HepG2 (cell line): ENCODE data around the gene IGLL1. TPM values are rescaled to one million over a fixed set of nuclear protein-coding genes. Genes with fewer than 3 reads are reported as not detected.
"Not testable (repeated sequence)": the region's sequence is repeated elsewhere in the genome, so short reads cannot be mapped to it uniquely, and the experiment has no call there.

ENCODE experiments used
- ARNT2 ChIP-seq: sonication (generic); formaldehyde crosslinking; IDR thresholded peaks from 2 replicates; pipeline ENCODE4 v1.8.0; 2022; ENCODE audit warnings: mild to moderate bottlenecking, low read depth, missing genetic modification reagents, moderate library complexity
- BCL6 ChIP-seq: IDR thresholded peaks from 2 replicates; pipeline ENCODE4 v1.6.1; 2016; ENCODE audit warnings: missing genetic modification reagents, missing compliant biosample characterization
- BRCA1 ChIP-seq: sonication (generic); formaldehyde crosslinking; IDR thresholded peaks from 2 replicates; pipeline ENCODE4 v1.4.0; 2020; ENCODE audit warnings: missing genetic modification reagents
- BRF2 ChIP-seq: sonication (generic); formaldehyde crosslinking; IDR thresholded peaks from 2 replicates; pipeline ENCODE4 v1.8.1; 2022; ENCODE audit warnings: mild to moderate bottlenecking, missing genetic modification reagents
- CREM ChIP-seq, 2 experiments: sonication (generic) in 1 of 2; formaldehyde crosslinking in 1 of 2; IDR thresholded peaks; 2 replicates each; pipeline versions ENCODE4 v1.4.0 to v1.6.1; 2016 to 2020; ENCODE audit warnings: antibody characterized with exemption in 1 of 2, mild to moderate bottlenecking in 1 of 2, missing genetic modification reagents in 1 of 2
- GATAD2A ChIP-seq: IDR thresholded peaks from 2 replicates; pipeline ENCODE4 v1.6.1; 2016
- HNF1B ChIP-seq: sonication (generic); formaldehyde crosslinking; IDR thresholded peaks from 2 replicates; pipeline ENCODE4 v1.5.1; 2020; ENCODE audit warnings: mild to moderate bottlenecking, moderate library complexity, missing genetic modification reagents
- HNF4A ChIP-seq: sonication (generic); formaldehyde crosslinking; IDR thresholded peaks from 2 replicates; pipeline ENCODE4 v1.4.0; 2020; ENCODE audit warnings: missing genetic modification reagents
- HOXA3 ChIP-seq: sonication (generic); formaldehyde crosslinking; IDR thresholded peaks from 2 replicates; pipeline ENCODE4 v1.5.0; 2020; ENCODE audit warnings: missing genetic modification reagents
- IRF2 ChIP-seq: IDR thresholded peaks from 2 replicates; pipeline ENCODE4 v1.6.1; 2018; ENCODE audit warnings: missing genetic modification reagents, missing compliant biosample characterization
- MIER3 ChIP-seq: IDR thresholded peaks from 2 replicates; pipeline ENCODE4 v1.6.1; 2016; ENCODE audit warnings: missing compliant biosample characterization, borderline replicate concordance
- NR2F6 ChIP-seq, 2 experiments: IDR thresholded peaks; 2 replicates each; pipeline ENCODE4 v1.6.1; 2016; ENCODE audit warnings: antibody characterized with exemption in 1 of 2, mild to moderate bottlenecking in 1 of 2
- RARA ChIP-seq: IDR thresholded peaks from 2 replicates; pipeline ENCODE4 v1.6.1; 2016; ENCODE audit warnings: missing genetic modification reagents, missing compliant biosample characterization
- RXRB ChIP-seq: IDR thresholded peaks from 2 replicates; pipeline ENCODE4 v1.6.1; 2016; ENCODE audit warnings: borderline replicate concordance, missing genetic modification reagents, missing compliant biosample characterization
- SIX1 ChIP-seq: sonication (generic); formaldehyde crosslinking; IDR thresholded peaks from 2 replicates; pipeline ENCODE4 v1.4.0; 2020; ENCODE audit warnings: missing genetic modification reagents, borderline replicate concordance
- SIX4 ChIP-seq: sonication (generic); formaldehyde crosslinking; IDR thresholded peaks from 2 replicates; pipeline ENCODE4 v1.4.0; 2020; ENCODE audit warnings: missing genetic modification reagents
- SMAD3 ChIP-seq: sonication (generic); formaldehyde crosslinking; IDR thresholded peaks from 2 replicates; pipeline ENCODE4 v1.4.0; 2020; ENCODE audit warnings: missing genetic modification reagents
- SNAPC2 ChIP-seq: sonication (generic); formaldehyde crosslinking; IDR thresholded peaks from 2 replicates; pipeline ENCODE4 v1.8.1; 2022; ENCODE audit warnings: mild to moderate bottlenecking, missing genetic modification reagents
- SOX5 ChIP-seq: IDR thresholded peaks from 2 replicates; pipeline ENCODE4 v1.6.1; 2016; ENCODE audit warnings: borderline replicate concordance
- SOX6 ChIP-seq, 2 experiments: fragments of 450-650 bp in 1 of 2; sonication (generic) in 1 of 2; formaldehyde crosslinking in 1 of 2; IDR thresholded peaks; 2 replicates each; pipeline versions ENCODE4 v1.4.0 to v1.6.1; 2017 to 2020; ENCODE audit warnings: antibody characterized with exemption in 1 of 2, mild to moderate bottlenecking in 1 of 2, missing genetic modification reagents in 1 of 2
- TCF7 ChIP-seq: sonication (generic); IDR thresholded peaks from 2 replicates; pipeline ENCODE4 v1.6.1; 2016; ENCODE audit warnings: antibody characterized with exemption, low read depth
- ZIK1 ChIP-seq: sonication (generic); formaldehyde crosslinking; IDR thresholded peaks from 2 replicates; pipeline ENCODE4 v1.5.0; 2020; ENCODE audit warnings: mild to moderate bottlenecking, low read depth, missing genetic modification reagents, borderline replicate concordance
- ZMYM4 ChIP-seq: sonication (generic); formaldehyde crosslinking; IDR thresholded peaks from 2 replicates; pipeline ENCODE4 v1.8.1; 2023; ENCODE audit warnings: mild to moderate bottlenecking, missing genetic modification reagents
- ZNF124 ChIP-seq: sonication (generic); formaldehyde crosslinking; IDR thresholded peaks from 2 replicates; pipeline ENCODE4 v1.4.0; 2020; ENCODE audit warnings: missing genetic modification reagents
- ZNF615 ChIP-seq: sonication (generic); formaldehyde crosslinking; IDR thresholded peaks from 2 replicates; pipeline ENCODE4 v1.5.0; 2020; ENCODE audit warnings: mild to moderate bottlenecking, missing genetic modification reagents, borderline replicate concordance
- ZNF772 ChIP-seq: sonication (generic); formaldehyde crosslinking; IDR thresholded peaks from 2 replicates; pipeline ENCODE4 v1.5.0; 2020; ENCODE audit warnings: mild to moderate bottlenecking, missing genetic modification reagents
- ZNF775 ChIP-seq: sonication (generic); formaldehyde crosslinking; IDR thresholded peaks from 2 replicates; pipeline ENCODE4 v1.4.0; 2020; ENCODE audit warnings: missing genetic modification reagents, mild to moderate bottlenecking, moderate library complexity, borderline replicate concordance
- ZNF788 ChIP-seq: sonication (generic); formaldehyde crosslinking; IDR thresholded peaks from 2 replicates; pipeline ENCODE4 v1.5.0; 2020; ENCODE audit warnings: mild to moderate bottlenecking, missing genetic modification reagents, borderline replicate concordance
- polyA plus RNA-seq, 8 experiments: library from polyadenylated mRNA; depleted of rRNA in 3 of 8; stranded (reverse) in 7 of 8; unstranded in 1 of 8; fragments of >200 nt; fragmentation: Illumina TruSeq in 4 of 8; extraction: Trizol in 4 of 8; gene quantifications; 2 replicates each; pipeline versions ENCODE4 v1.2.1 to v1.2.3, GENCODE V29; 2011 to 2016; ENCODE audit warnings: low read depth in 4 of 8, missing spikeins in 1 of 8, mixed read lengths in 1 of 8; ENCODE audit not compliant: insufficient read depth in 1 of 8
- total RNA-seq, 5 experiments: library from RNA; depleted of rRNA; stranded (reverse); fragments of >200 nt; fragmentation: Illumina TruSeq; extraction: Trizol; gene quantifications; 2 replicates each; pipeline ENCODE4 v1.2.3, GENCODE V29; 2016; ENCODE audit warnings: low read depth in 1 of 5

The IGLL1 gene
- total and polyA plus RNA-seq, 2 of the 13 experiments (the other 11 are each of a cell fraction or from before 2014, with no cell fraction given) = not detected

- TF ChIP-seq BRF2 (0 out of 2 replicates have a peak, but pooled peaks have one; percentile 26), SMAD3 (peak; percentile 59; the same call in 1 of the 2 replicates), TCF7 (peak; percentile 48; the same call in 1 of the 2 replicates), ZMYM4 (CRISPR knock-in tag) (peak; percentile 53), CREM (IDR thresholded peaks at IDR 0.05) (peak; percentile 49; the same call in 1 of the 2 replicates), ZIK1 (peak; percentile 53; the same call in 1 of the 2 replicates), ZNF772 (CRISPR knock-in tag) (0 out of 2 replicates have a peak, but pooled peaks have one; percentile 30), SIX4 (CRISPR knock-in tag) (peak; percentile 58; the same call in 1 of the 2 replicates), RARA (CRISPR knock-in tag) (peak; percentile 79), HNF1B (CRISPR knock-in tag) (peak; percentile 97), SOX6 (CRISPR knock-in tag; IDR thresholded peaks at IDR 0.05) (peak; percentile 94), NR2F6 (CRISPR knock-in tag; IDR thresholded peaks at IDR 0.05) (peak; percentile 74), MIER3 (peak; percentile 70; the same call in 1 of the 2 replicates), IRF2 (CRISPR knock-in tag) (peak; percentile 59; the same call in 1 of the 2 replicates), HOXA3 (CRISPR knock-in tag) (peak; percentile 84), BCL6 (CRISPR knock-in tag) (peak; percentile 72), ZNF775 (CRISPR knock-in tag) (0 out of 2 replicates have a peak, but pooled peaks have one; percentile 54), ZNF788 (CRISPR knock-in tag) (peak; percentile 17; the same call in 1 of the 2 replicates), SNAPC2 (0 out of 2 replicates have a peak, but pooled peaks have one; percentile 59), ARNT2 (CRISPR knock-in tag) (peak; percentile 29; the same call in 1 of the 2 replicates), HNF4A (peak; percentile 36), RXRB (CRISPR knock-in tag) (peak; percentile 61; the same call in 1 of the 2 replicates), SIX1 (CRISPR knock-in tag) (peak; percentile 71; the same call in 1 of the 2 replicates), GATAD2A (CRISPR knock-in tag) (peak; percentile 94), SOX5 (CRISPR knock-in tag) (peak; percentile 97), BRCA1 (CRISPR knock-in tag) (0 out of 2 replicates have a peak, but pooled peaks have one; percentile 44), ZNF124 (0 out of 2 replicates have a peak, but pooled peaks have one; percentile 27), ZNF615 (CRISPR knock-in tag) (peak; percentile 57; the same call in 1 of the 2 replicates)
- TF ChIP-seq CREM (CRISPR knock-in tag; IDR thresholded peaks at IDR 0.05); SOX6 (IDR thresholded peaks at IDR 0.05); NR2F6 (IDR thresholded peaks at IDR 0.05): not testable (repeated sequence)
These were observed 44.1 kb downstream of the IGLL1 start (continued) for GRCh38 chr22:23535790-23536661.
